Transverse colon (tissue), 4 donors: ENCODE data around the gene LYPD4. TPM values are rescaled to one million over a fixed set of nuclear protein-coding genes. Genes with fewer than 3 reads are reported as not detected.

Experiments
- DNase-seq: peaks from one replicate; pipeline ENCODE4 v3.0.0-alpha.2; 2019
- H3K27ac ChIP-seq, 4 donors: fragments of 200-600 bp; sonication (generic); 2 replicates each; pipeline ENCODE4 v1.5.1; 2016 to 2018; ENCODE audit warnings: inconsistent platforms in 4 of 4
- H3K27me3 ChIP-seq: fragments of 200-600 bp; sonication (generic); 2 replicates; pipeline ENCODE4 v1.5.1; 2017; ENCODE audit warnings: inconsistent platforms
- H3K36me3 ChIP-seq, 4 donors: fragments of 200-600 bp; sonication (generic); 2 replicates each; pipeline ENCODE4 v1.5.1; 2017 to 2019; ENCODE audit warnings: inconsistent platforms in 4 of 4
- H3K4me1 ChIP-seq, 4 donors: fragments of 200-600 bp; sonication (generic); 2 replicates each; pipeline ENCODE4 v1.5.1; 2017 to 2020; ENCODE audit warnings: inconsistent platforms in 4 of 4
- H3K4me3 ChIP-seq, 4 donors: fragments of 200-600 bp; sonication (generic); 1 replicate in 1 of 4; 2 replicates in 3 of 4; pipeline versions ENCODE4 v1.5.1 to v1.6.1; 2017 to 2019; ENCODE audit warnings: inconsistent platforms in 4 of 4
- H3K9me3 ChIP-seq, 2 donors: fragments of 200-600 bp; sonication (generic); 2 replicates each; pipeline ENCODE4 v1.5.1; 2017 to 2019; ENCODE audit warnings: inconsistent platforms in 2 of 2
- CTCF ChIP-seq, 5 experiments: fragments of 200-600 bp in 3 of 5; fragments of 450-650 bp in 2 of 5; sonication (generic) in 3 of 5; IDR thresholded peaks; 1 replicate in 2 of 5; 2 replicates in 3 of 5; pipeline ENCODE4 v1.5.1; 2016 to 2017; ENCODE audit warnings: antibody characterized with exemption in 5 of 5, inconsistent platforms in 3 of 5, mild to moderate bottlenecking in 2 of 5, moderate library complexity in 1 of 5
- EP300 ChIP-seq: sonication (generic); formaldehyde crosslinking; IDR thresholded peaks from one replicate; pipeline ENCODE4 v1.6.1; 2017; ENCODE audit warnings: antibody characterized with exemption, low read depth
- POLR2A ChIP-seq: fragments of 450-650 bp; IDR thresholded peaks from one replicate; pipeline ENCODE4 v1.6.1; 2016; ENCODE audit warnings: antibody characterized with exemption, mild to moderate bottlenecking, moderate library complexity
- POLR2AphosphoS5 ChIP-seq, 3 donors: sonication (generic); formaldehyde crosslinking; IDR thresholded peaks; one replicate each; pipeline ENCODE4 v1.6.1; 2016; ENCODE audit warnings: antibody characterized with exemption in 3 of 3
- WGBS, 2 donors: methylation state at CpG; one replicate each; pipeline ENCODE4 v1.1.5; 2018; ENCODE audit warnings: low coverage in 1 of 2; 5-methylcytosine and 5-hydroxymethylcytosine counted together
- in situ Hi-C, 4 donors: fragments of 200-750 bp; cut with MboI; loops; one replicate each; pipeline versions ENCODE4 v1.15.0 to v1.15.1; 2017; ENCODE audit warnings: low sequenced_read_pairs in 3 of 4, low pct_ligation_motif_present in 1 of 4, low pct_unique_long_range_greater_than_20kb in 1 of 4
- intact Hi-C: fragments of 100-400 bp; cut with DNase I; formaldehyde crosslinking; loops from one replicate; pipeline ENCODE4 v1.15.1; 2023; ENCODE audit warnings: low total_unique reads
- total RNA-seq, 4 donors: library from RNA; depleted of rRNA; stranded (reverse); fragments of >200 nt; gene quantifications; one replicate each; pipeline ENCODE4 v1.1.0, GENCODE V29; 2016

LYPD4 gene
- total RNA-seq, 4 donors from 2014 or later, result not detected

GRCh38 chr19:41859618-41860418 lies 15.3 kb upstream of the LYPD4 start, which contains the start of gene RPS19:
TSS of gene RPS19 (plus strand) at chr19:41860255. CDS start at chr19:41860775, 520 bp downstream.
- WGBS, 2 donors, result 0 to 1% methylated on average over 14 to 46 of the region's 76 CpGs
- intact Hi-C loops, result no loop called here
- H3K4me1 ChIP-seq, result peaks cover 26 to 38% (median 29%) of the 10 kb centered on the region in 4 donors

GRCh38 chr19:41859213-41859617 lies 14.7 kb upstream of the LYPD4 start:
- Histone ChIP-seq H3K4me3 (peak overlapping the region in 2 of 4 donors; percentile 72 to 92), H3K36me3 (peaks cover 0 to 16% (median 8%) of the 10 kb centered on the region in 4 donors), H3K9me3 (no peaks in the 10 kb centered on the region), H3K4me1 (peaks cover 26 to 34% (median 29%) of the 10 kb centered on the region in 4 donors), H3K27ac (peak overlapping the region; percentile 93 to 97 (median 95)), H3K27me3 (no peaks in the 10 kb centered on the region)
- 2 to 6% methylated on average over 8 of the region's 8 CpGs for WGBS, 2 donors
- intact Hi-C loops, result no loop called here
- in situ Hi-C loops, result no loop called here
- DNase-seq, result no peak
- TF ChIP-seq CTCF (IDR thresholded peaks at IDR 0.05) (no peak), POLR2A (no peak), POLR2AphosphoS5 (IDR thresholded peaks at IDR 0.05) (no peak)

More at GRCh38 chr19:41859618-41860418, 15.3 kb upstream of the LYPD4 start, which contains the start of gene RPS19:
- DNase-seq, result peak; percentile 99
- in situ Hi-C loops, result no loop called here
- peaks cover 0 to 22% (median 11%) of the 10 kb centered on the region in 4 donors for H3K36me3 ChIP-seq
- H3K4me3 ChIP-seq, result peak within 1 kb of the TSS; percentile 72 to 92 (median 80)
- no peaks in the 10 kb centered on the region for H3K9me3 ChIP-seq
- H3K27ac ChIP-seq, result peak within 1 kb of the TSS; percentile 93 to 97 (median 95)
- TF ChIP-seq CTCF (IDR thresholded peaks at IDR 0.05), result peak; percentile 62 to 99 (median 79)
- TF ChIP-seq POLR2AphosphoS5 (IDR thresholded peaks at IDR 0.05), result peak; percentile 86 to 95 (median 94)
- TF ChIP-seq POLR2A, result peak; percentile 83
- TF ChIP-seq EP300, result no peak
- no peaks in the 10 kb centered on the region for H3K27me3 ChIP-seq

GRCh38 chr19:41853768-41854167 lies 9.3 kb upstream of the LYPD4 start:
- H3K4me3 ChIP-seq, result no peak overlapping the region
- intact Hi-C loops, result no loop called here
- H3K27me3 ChIP-seq, result peaks cover 29% of the 10 kb centered on the region
- H3K9me3 ChIP-seq, result no peaks in the 10 kb centered on the region
- no peaks in the 10 kb centered on the region for H3K4me1 ChIP-seq
- no peak for DNase-seq
- TF ChIP-seq CTCF (IDR thresholded peaks at IDR 0.05) (no peak), POLR2AphosphoS5 (IDR thresholded peaks at IDR 0.05) (no peak), EP300 (no peak), POLR2A (no peak)
- 64% methylated on average over 2 of the region's 2 CpGs; no CpG with 5 or more reads in 1 of the 2 donors for WGBS, 2 donors
- in situ Hi-C loops, result no loop called here
- H3K27ac ChIP-seq, result no peak overlapping the region
- no peaks in the 10 kb centered on the region for H3K36me3 ChIP-seq

GRCh38 chr19:41853344-41853743 lies 8.9 kb upstream of the LYPD4 start:
- in situ Hi-C loops (no loop called here), intact Hi-C loops (no loop called here)
- Histone ChIP-seq H3K36me3 (no peaks in the 10 kb centered on the region), H3K4me3 (no peak overlapping the region), H3K27ac (no peak overlapping the region), H3K27me3 (peaks cover 29% of the 10 kb centered on the region), H3K4me1 (no peaks in the 10 kb centered on the region), H3K9me3 (no peaks in the 10 kb centered on the region)
- TF ChIP-seq CTCF (IDR thresholded peaks at IDR 0.05) (no peak), POLR2AphosphoS5 (IDR thresholded peaks at IDR 0.05) (no peak), POLR2A (no peak), EP300 (no peak)
- no peak for DNase-seq
- WGBS, 2 donors, result 60 to 82% methylated on average over 1 to 2 of the region's 2 CpGs
